Breast epithelium (tissue), 4 donors: ENCODE measurements around the gene ADAMTSL3. TPM values are rescaled to one million over a fixed set of nuclear protein-coding genes. Genes with fewer than 3 reads are reported as not detected.

Experiments
- DNase-seq, 2 donors: peaks; one replicate each; pipeline ENCODE4 v3.0.0-alpha.2; 2019; ENCODE audit warnings: low spot score in 2 of 2
- H3K27ac ChIP-seq, 2 donors: fragments of 200-600 bp; sonication (generic) in 1 of 2; one replicate each; pipeline ENCODE4 v1.5.1; 2016 to 2019; ENCODE audit warnings: mild to moderate bottlenecking in 1 of 2
- H3K27me3 ChIP-seq, 2 donors: fragments of 200-600 bp; sonication (generic) in 1 of 2; one replicate each; pipeline versions ENCODE4 v1.5.1 to v1.6.0; 2017 to 2019; ENCODE audit warnings: control low read depth in 1 of 2, mild to moderate bottlenecking in 1 of 2
- H3K36me3 ChIP-seq: fragments of 200-600 bp; one replicate; pipeline ENCODE4 v1.5.1; 2019
- H3K4me1 ChIP-seq, 2 donors: fragments of 200-600 bp; sonication (generic); one replicate each; pipeline ENCODE4 v1.5.1; 2016 to 2019; ENCODE audit warnings: control low read depth in 1 of 2
- H3K4me3 ChIP-seq, 3 donors: fragments of 200-600 bp; sonication (generic); 1 replicate in 2 of 3; 2 replicates in 1 of 3; pipeline ENCODE4 v1.5.1; 2016 to 2019; ENCODE audit warnings: mild to moderate bottlenecking in 3 of 3, moderate library complexity in 2 of 3
- H3K9me3 ChIP-seq, 2 donors: fragments of 200-600 bp; sonication (generic) in 1 of 2; one replicate each; pipeline ENCODE4 v1.5.1; 2016 to 2019; ENCODE audit warnings: control low read depth in 1 of 2
- CTCF ChIP-seq, 3 donors: fragments of 450-650 bp; IDR thresholded peaks; one replicate each; pipeline ENCODE4 v1.5.1; 2016 to 2017; ENCODE audit warnings: antibody characterized with exemption in 3 of 3, mild to moderate bottlenecking in 3 of 3, moderate library complexity in 3 of 3
- POLR2A ChIP-seq: fragments of 450-650 bp; IDR thresholded peaks from one replicate; pipeline ENCODE4 v1.6.1; 2016; ENCODE audit warnings: antibody characterized with exemption, mild to moderate bottlenecking, moderate library complexity
- POLR2AphosphoS5 ChIP-seq, 3 donors: sonication (generic); formaldehyde crosslinking; IDR thresholded peaks; one replicate each; pipeline ENCODE4 v1.6.1; 2017; ENCODE audit warnings: antibody characterized with exemption in 3 of 3
- intact Hi-C: fragments of 100-400 bp; cut with DNase I; formaldehyde crosslinking; loops from one replicate; pipeline ENCODE4 v1.15.1; 2023; ENCODE audit warnings: low total_unique reads
- total RNA-seq, 3 donors: library from RNA; depleted of rRNA; stranded (reverse); fragments of >200 nt; gene quantifications; one replicate each; pipeline ENCODE4 v1.1.0, GENCODE V29; 2016

Gene ADAMTSL3
- total RNA-seq, 3 donors from 2014 or later, result 1.8 to 3.9 (median 2.7) TPM

- no peaks in the 10 kb centered on the region for H3K4me1 ChIP-seq
- H3K27ac ChIP-seq, result no peak overlapping the region
Observed at GRCh38 chr15:83695246-83695645, 41.3 kb downstream of the ADAMTSL3 start.

GRCh38 chr15:83695901-83696425 is 42.0 kb downstream of the ADAMTSL3 start:
- Histone ChIP-seq H3K9me3 (no peaks in the 10 kb centered on the region), H3K36me3 (no peaks in the 10 kb centered on the region), H3K27ac (no peak overlapping the region), H3K4me1 (no peaks in the 10 kb centered on the region), H3K27me3 (no peaks in the 10 kb centered on the region), H3K4me3 (no peak overlapping the region)
- no peak for TF ChIP-seq POLR2AphosphoS5 (IDR thresholded peaks at IDR 0.05)
- TF ChIP-seq CTCF (IDR thresholded peaks at IDR 0.05), result no peak
- no peak for TF ChIP-seq POLR2A
- DNase-seq, result no peak
- intact Hi-C loops, result no loop called here

More at GRCh38 chr15:83695246-83695645, 41.3 kb downstream of the ADAMTSL3 start:
- DNase-seq, result no peak
- H3K27me3 ChIP-seq, result no peaks in the 10 kb centered on the region
- H3K4me3 ChIP-seq, result no peak overlapping the region
- intact Hi-C loops, result no loop called here
- H3K9me3 ChIP-seq, result no peaks in the 10 kb centered on the region
- TF ChIP-seq CTCF (IDR thresholded peaks at IDR 0.05) (no peak), POLR2A (no peak), POLR2AphosphoS5 (IDR thresholded peaks at IDR 0.05) (no peak)
- H3K36me3 ChIP-seq, result no peaks in the 10 kb centered on the region

DNA sequence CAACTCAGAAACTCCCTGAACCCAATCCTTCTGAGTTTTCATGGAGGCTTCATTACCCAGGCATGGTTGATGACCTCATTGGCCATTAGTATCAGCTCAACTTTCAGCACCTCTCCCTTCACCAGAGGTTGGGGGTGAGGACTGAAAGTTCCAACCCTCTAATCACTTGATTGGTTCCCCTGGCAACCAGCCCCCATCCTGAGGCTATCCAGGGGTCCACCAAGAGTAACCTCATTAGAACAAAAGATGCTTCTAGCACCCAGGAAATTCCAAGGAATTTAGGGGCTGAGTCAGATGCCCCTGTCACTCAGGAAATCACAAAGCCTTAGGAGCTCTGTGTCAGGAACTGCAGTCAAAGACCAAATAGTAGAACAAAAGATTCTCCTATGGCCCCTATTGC is 43.8 kb downstream of the ADAMTSL3 start:
- H3K27me3 ChIP-seq, result no peaks in the 10 kb centered on the region
- no peaks in the 10 kb centered on the region for H3K9me3 ChIP-seq
- H3K27ac ChIP-seq, result no peak overlapping the region
- H3K36me3 ChIP-seq, result no peaks in the 10 kb centered on the region
- no peaks in the 10 kb centered on the region for H3K4me1 ChIP-seq
- intact Hi-C loops, result no loop called here
- no peak overlapping the region for H3K4me3 ChIP-seq
- TF ChIP-seq POLR2AphosphoS5 (IDR thresholded peaks at IDR 0.05) (no peak), POLR2A (no peak), CTCF (IDR thresholded peaks at IDR 0.05) (no peak)
- DNase-seq, result no peak

GRCh38 chr15:83698294-83698693 is 44.4 kb downstream of the ADAMTSL3 start:
- intact Hi-C loops, result no loop called here
- TF ChIP-seq POLR2AphosphoS5 (IDR thresholded peaks at IDR 0.05) (peak in 1 of 3 donors; percentile 19), CTCF (IDR thresholded peaks at IDR 0.05) (no peak), POLR2A (no peak)
- no peaks in the 10 kb centered on the region for H3K4me1 ChIP-seq
- H3K4me3 ChIP-seq, result no peak overlapping the region
- no peaks in the 10 kb centered on the region for H3K9me3 ChIP-seq
- H3K36me3 ChIP-seq, result no peaks in the 10 kb centered on the region
- no peak overlapping the region for H3K27ac ChIP-seq
- peak; percentile 30 to 54 for DNase-seq
- H3K27me3 ChIP-seq, result no peaks in the 10 kb centered on the region

- no peaks in the 10 kb centered on the region for H3K27me3 ChIP-seq
- H3K4me1 ChIP-seq, result no peaks in the 10 kb centered on the region
- H3K4me3 ChIP-seq, result no peak overlapping the region
- DNase-seq, result no peak
- intact Hi-C loops, result no loop called here
- H3K36me3 ChIP-seq, result no peaks in the 10 kb centered on the region
- TF ChIP-seq POLR2A (no peak), POLR2AphosphoS5 (IDR thresholded peaks at IDR 0.05) (no peak), CTCF (IDR thresholded peaks at IDR 0.05) (no peak)
- H3K9me3 ChIP-seq, result no peaks in the 10 kb centered on the region
- no peak overlapping the region for H3K27ac ChIP-seq
Observed at GRCh38 chr15:83699028-83699427, 45.1 kb downstream of the ADAMTSL3 start.
